GM10266 (cell line): Measurements from ENCODE around the gene SUDS3.
"Not testable (repeated sequence)": the region's sequence is repeated elsewhere in the genome, so short reads cannot be mapped to it uniquely, and the experiment has no call there.

Source experiments
- DNase-seq: peaks from one replicate; pipeline ENCODE4 v3.0.0; 2012; ENCODE audit errors: extremely low spot score
- TF ChIP-seq, protein P1 (sequence below): IDR thresholded peaks from 2 replicates; pipeline ENCODE4 v1.5.1; 2012; ENCODE audit warnings: mild to moderate bottlenecking, low read depth; ENCODE audit not compliant: control insufficient read depth, insufficient read depth; ENCODE audit errors: missing control alignments

SUDS3 gene

DNA sequence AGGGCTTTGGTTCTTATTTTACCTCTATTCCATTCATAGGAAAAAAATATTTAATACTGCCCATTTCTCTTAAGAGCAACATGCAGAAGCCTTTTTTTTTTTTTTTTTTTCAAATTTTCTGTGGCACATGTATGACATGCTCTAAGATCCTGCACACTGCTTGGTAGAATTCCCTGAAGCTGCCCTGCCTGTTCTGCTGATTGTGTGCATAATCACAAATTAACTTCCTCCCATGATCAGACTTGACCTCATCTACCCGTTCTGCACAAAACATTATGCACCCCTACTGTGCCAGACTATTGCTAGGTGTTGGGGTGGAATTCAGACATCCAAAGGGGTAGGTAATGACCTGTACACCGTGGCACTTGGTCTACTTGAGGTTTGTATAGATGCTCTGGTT, 22.2 kb downstream of the SUDS3 start:
- no peak for DNase-seq
- TF ChIP-seq, protein P1, sequence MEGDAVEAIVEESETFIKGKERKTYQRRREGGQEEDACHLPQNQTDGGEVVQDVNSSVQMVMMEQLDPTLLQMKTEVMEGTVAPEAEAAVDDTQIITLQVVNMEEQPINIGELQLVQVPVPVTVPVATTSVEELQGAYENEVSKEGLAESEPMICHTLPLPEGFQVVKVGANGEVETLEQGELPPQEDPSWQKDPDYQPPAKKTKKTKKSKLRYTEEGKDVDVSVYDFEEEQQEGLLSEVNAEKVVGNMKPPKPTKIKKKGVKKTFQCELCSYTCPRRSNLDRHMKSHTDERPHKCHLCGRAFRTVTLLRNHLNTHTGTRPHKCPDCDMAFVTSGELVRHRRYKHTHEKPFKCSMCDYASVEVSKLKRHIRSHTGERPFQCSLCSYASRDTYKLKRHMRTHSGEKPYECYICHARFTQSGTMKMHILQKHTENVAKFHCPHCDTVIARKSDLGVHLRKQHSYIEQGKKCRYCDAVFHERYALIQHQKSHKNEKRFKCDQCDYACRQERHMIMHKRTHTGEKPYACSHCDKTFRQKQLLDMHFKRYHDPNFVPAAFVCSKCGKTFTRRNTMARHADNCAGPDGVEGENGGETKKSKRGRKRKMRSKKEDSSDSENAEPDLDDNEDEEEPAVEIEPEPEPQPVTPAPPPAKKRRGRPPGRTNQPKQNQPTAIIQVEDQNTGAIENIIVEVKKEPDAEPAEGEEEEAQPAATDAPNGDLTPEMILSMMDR, result no peak

- DNase-seq, result no peak
- TF ChIP-seq, protein P1, result no peak
Observed at GRCh38 chr12:118398940-118399339, 22.6 kb downstream of the SUDS3 start.

- TF ChIP-seq, protein P1, result no peak
- no peak for DNase-seq
Observed at GRCh38 chr12:118402251-118402650, 25.9 kb downstream of the SUDS3 start.

DNA sequence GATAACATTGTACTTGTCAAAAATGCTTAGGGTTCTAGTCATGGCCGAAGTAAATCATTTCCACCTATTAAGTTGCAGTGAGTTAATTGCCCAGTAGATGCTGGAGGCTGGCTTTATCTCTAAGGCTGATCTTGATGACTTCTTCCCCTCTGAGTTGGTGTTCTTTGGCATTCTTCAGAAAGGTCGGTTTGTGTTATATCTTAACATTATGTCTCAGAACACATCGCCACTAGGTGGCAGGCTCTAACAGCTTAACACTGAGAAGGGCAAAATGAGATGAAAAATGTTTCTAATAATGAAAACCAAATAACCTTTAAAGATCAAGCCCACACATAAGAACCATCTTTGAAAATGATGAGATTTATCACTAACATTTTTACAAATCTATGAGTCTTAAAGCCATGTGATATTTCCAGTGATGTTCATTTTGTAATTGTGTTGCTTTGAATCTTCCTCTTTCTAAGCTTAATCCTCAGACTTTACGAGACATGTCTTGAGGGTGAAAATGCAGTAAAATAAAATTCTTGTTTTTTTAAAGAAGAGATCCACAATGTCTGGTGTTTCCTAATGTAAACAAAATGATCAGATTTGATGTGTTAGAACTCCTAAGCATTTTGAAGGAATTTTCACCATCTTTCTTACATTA, 28.6 kb downstream of the SUDS3 start:
- DNase-seq, result peak; percentile 33
- TF ChIP-seq, protein P1, result peak; percentile 78

DNA sequence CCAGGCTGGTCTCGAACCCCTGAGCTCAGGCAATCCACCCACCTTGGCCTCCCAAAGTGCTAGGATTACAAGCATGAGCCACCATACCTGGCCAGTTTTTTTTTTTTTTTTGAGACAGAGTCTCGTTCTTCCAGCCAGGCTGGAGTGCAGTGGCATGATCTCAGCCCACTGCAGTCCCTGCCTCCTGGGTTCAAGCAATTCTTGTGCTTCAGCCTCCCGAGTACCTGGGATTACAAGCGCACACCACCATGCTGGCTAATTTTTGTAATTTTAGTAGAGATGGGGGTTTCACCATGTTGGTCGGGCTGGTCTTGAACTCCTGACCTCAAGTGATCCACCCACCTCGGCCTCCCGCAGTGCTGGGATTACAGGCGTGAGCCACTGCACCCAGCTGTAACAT, 31.9 kb downstream of the SUDS3 start:
- DNase-seq, result not testable (repeated sequence)

DNA sequence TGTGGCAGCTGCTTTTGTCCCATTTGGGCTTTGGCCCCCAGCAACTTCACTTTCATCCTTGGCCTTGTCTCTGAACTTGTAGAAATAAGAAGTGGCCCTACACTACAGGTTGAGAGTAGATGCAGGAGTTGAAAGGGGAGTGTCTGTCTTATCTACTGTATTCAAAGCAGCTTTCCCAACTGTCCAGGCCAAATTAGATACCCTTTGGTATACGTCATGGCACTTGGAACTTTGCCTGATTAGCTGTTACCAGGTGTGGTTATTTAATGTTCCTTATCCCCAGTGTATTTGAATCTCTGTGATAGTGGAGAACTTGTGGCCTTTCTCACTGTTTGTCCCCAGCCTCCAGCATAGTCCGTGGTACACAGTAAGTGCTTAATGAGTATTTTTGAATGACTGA, 33.5 kb downstream of the SUDS3 start:
- DNase-seq, result no peak
- TF ChIP-seq, protein P1, result no peak

- TF ChIP-seq, protein P1, result no peak
- DNase-seq, result no peak
Observed at GRCh38 chr12:118417942-118418341, 41.6 kb downstream of the SUDS3 start.
